ENCODE data around the gene SCRN1.

Gene SCRN1

GRCh38 chr7:30010021-30010420, 20.4 kb upstream of the SCRN1 start:
- FAIRE-seq (no peak), DNase-seq (ENCODE audit: insufficient read length, low spot score) (no peak)

- no peak for DNase-seq (ENCODE audit: insufficient read length, low spot score)
- no peak for FAIRE-seq
Measured at GRCh38 chr7:30005464-30005863, 15.9 kb upstream of the SCRN1 start.

DNA sequence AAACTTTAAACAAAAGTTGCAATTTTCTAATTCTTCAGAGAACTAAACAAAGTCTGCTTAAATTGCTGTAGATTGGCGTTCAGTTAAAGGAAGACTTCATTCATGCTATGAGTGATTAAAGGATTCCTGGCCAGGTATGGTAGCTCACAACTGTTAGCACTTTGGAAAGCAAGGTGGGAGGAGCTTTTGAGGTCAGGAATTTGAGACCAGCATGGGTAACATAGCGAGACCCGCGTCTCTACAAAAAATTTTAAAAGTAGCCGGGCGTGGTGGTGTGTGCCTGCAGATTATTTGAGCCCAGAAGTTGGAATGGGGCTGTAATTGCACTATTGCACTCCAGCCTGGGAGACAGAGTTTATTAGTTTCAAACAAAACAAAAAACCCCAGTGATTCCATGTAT, 13.5 kb upstream of the SCRN1 start:
- FAIRE-seq, result no peak
- DNase-seq (ENCODE audit: insufficient read length, low spot score), result no peak

- DNase-seq (ENCODE audit: insufficient read length, low spot score), result no peak
- no peak for FAIRE-seq
Measured at GRCh38 chr7:30001998-30002397, 12.4 kb upstream of the SCRN1 start.

DNA sequence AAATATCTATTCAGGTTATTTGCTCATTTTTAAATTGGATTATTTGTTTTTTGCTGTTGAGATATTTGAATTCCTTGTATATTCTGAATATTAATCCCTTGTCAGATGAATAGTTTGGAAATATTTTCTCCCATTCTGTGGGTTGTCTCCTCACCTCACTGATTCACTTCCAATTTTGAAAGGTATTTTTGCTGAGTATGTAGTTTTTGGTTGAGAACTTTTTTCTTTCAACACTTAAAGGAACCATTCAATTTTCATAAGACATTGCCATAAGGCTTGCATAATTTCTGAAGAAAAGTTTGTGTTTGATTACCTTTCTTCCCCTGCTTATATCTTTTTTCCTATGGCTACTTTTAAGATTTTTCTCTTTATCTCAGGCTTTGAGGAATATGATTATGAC, 8.9 kb upstream of the SCRN1 start:
- FAIRE-seq, result no peak
- DNase-seq (ENCODE audit: insufficient read length, low spot score), result no peak

DNA sequence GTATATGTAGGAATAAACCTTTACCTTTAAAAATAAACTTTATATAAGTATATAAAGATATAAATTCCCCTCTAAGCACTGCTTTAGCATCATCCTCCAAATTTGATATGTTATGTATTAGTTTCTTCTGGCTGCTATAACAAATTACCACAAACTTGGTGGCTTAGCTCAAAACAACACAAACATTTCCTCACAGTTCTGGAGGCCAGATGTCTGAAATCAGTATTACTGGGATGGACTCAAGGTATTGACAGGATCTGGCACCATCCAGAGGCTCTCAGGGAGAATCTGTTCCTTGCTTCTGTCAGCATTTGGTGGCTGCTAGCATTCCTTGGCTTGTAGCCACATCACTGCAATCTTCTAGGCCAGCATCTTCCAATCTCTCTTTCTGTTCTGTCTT, 6.7 kb upstream of the SCRN1 start:
- FAIRE-seq, result no peak
- DNase-seq (ENCODE audit: insufficient read length, low spot score), result no peak

GRCh38 chr7:29995652-29996051, 6.1 kb upstream of the SCRN1 start:
- FAIRE-seq, result no peak
- no peak for DNase-seq (ENCODE audit: insufficient read length, low spot score)

DNA sequence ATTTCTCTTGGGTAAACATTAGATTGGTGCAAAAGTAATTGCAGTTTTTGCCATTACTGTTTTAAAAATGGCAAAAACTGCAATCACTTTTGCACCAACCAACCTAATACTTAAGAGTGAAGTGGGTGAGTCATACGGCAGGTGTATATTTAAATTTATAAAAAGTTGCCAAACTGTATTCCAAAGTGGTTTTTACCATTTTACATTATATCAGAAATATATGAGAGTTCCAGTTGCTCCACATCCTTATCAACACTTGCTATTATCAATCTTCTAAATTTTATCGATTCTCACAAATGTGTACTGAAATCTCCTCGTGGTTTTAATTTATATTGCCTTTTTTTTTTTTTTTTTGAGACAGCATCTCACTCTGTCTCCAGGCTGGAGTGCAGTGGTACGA, 3.5 kb upstream of the SCRN1 start:
- DNase-seq (ENCODE audit: insufficient read length, low spot score) (no peak), FAIRE-seq (no peak)

- no peak for FAIRE-seq
- DNase-seq (ENCODE audit: insufficient read length, low spot score), result no peak
Measured at GRCh38 chr7:29991937-29992336, 2.3 kb upstream of the SCRN1 start.

DNA sequence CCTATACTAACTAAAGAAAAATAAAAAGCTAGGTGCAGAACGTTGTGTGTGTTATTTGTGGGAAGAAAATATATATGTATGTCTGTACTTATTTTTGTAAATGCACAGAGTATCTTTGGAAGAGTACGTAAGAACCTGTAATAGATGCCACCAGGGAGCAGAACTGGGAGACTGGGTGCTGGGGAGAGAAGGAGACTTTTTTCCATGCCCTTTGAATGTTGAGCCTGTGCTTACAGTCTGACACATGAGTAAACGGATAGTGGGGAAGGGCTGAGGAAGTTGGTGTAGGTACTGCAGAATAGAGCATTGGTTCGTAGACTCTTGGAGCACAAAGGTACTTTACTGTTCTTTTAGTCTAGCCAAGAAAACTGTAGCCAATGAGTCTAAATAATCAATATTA, 1.3 kb upstream of the SCRN1 start:
- FAIRE-seq (no peak), DNase-seq (ENCODE audit: insufficient read length, low spot score) (no peak)

DNA sequence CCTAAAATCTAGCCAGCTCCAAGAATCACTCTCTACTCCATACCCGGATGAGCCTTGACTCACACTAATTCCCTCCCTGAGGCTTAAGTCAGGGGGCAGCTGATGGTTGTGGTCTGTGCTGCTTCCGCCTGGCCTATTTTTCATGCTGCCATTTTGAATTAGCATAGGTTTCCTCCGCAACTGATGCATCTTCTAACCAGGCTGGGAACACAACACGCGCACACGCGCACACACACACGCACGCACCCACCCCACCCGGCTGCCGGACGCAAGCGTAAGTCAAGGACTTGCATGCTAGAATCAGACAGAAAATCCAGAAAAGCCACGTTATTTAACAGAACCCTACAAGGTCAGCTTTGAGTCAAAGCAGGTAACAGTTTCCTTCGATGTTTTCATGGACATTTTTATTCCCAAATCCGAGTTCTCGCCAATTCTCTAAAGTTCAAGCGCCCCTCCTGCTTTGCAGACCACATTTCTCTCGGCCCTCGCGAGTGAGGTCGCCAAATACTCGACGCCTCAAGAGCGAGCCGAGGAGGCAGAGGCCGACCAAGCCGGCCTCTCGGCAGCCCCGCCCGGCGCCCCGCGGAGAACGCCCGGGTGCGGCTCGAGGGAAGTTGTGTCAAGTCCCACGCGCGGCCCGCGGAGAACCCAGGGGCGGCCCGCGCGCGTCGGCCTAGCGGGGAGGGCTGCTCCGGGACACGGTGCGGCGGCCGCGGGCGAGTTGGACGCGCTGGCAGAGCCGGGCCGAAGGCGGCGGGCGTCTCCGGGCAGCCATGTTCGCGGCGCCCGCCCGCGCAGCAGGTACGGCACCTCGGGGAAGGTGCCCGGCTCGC, 961 bp downstream of the SCRN1 start:
- no peak for FAIRE-seq
- DNase-seq (ENCODE audit: insufficient read length, low spot score), result peak; percentile 62

DNA sequence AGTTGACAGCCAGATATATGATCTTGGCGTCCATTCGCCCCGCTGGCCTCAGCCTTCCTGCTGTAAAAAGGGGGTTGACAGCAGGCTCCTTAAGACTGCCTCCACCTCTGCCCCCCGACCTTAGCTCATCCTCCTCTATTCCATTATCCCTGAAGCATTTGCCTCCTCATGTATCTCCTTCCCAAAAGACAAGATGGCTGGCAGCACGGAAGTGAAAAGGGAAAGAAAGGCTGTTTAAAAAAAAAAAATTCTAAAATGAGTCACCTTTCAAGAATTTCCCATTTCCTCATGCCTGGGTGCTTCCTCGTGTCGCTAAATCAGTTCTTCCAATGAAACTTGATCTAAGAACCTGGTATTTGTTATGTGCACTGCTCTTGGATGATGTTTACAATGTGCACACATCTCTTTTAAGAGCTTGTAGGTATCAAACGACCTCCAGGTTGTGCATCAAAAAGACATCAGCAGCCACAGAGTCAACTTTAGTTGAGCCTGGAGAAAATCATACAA, 1.7 kb downstream of the SCRN1 start:
- FAIRE-seq (no peak), DNase-seq (ENCODE audit: insufficient read length, low spot score) (peak; percentile 89)

DNA sequence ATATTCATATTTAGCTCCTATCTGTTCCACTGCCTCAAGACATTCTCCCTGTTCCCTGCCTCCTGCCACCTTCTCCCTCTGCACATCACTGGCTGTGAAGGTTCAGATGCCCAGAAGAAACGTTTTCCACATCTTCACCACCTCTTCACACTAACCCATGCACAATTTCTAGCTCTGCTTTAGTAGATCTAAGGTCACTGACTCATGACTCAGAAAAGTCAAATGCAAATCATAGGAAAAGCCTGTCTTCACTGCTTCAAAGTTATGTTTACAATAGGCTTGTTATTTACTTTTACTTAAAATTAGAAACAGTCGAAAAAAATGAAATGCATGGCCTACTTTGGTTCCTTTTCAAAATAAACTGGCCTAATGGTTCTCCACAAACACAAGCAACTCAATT, 2.5 kb downstream of the SCRN1 start:
- FAIRE-seq (no peak), DNase-seq (ENCODE audit: insufficient read length, low spot score) (no peak)

DNA sequence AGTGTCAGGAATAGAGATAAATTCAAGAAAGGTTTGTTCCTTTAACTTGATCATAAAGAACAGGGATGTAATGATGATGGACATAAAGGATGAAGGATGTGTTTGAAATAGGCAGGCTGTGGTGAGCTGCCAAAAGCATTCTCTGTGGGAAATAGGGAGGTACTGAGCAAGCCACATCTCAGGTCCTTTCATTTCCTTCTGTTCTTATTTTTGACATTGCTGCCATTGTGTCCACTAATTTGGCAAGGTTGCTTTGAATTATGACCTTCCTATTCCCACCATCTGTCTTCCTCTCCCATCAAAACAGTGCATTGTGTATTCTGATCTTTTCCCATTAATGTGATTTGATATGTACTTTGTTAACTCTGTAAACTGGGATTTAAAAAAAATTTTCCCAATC, 9.4 kb downstream of the SCRN1 start:
- FAIRE-seq (no peak), DNase-seq (ENCODE audit: insufficient read length, low spot score) (no peak)

DNA sequence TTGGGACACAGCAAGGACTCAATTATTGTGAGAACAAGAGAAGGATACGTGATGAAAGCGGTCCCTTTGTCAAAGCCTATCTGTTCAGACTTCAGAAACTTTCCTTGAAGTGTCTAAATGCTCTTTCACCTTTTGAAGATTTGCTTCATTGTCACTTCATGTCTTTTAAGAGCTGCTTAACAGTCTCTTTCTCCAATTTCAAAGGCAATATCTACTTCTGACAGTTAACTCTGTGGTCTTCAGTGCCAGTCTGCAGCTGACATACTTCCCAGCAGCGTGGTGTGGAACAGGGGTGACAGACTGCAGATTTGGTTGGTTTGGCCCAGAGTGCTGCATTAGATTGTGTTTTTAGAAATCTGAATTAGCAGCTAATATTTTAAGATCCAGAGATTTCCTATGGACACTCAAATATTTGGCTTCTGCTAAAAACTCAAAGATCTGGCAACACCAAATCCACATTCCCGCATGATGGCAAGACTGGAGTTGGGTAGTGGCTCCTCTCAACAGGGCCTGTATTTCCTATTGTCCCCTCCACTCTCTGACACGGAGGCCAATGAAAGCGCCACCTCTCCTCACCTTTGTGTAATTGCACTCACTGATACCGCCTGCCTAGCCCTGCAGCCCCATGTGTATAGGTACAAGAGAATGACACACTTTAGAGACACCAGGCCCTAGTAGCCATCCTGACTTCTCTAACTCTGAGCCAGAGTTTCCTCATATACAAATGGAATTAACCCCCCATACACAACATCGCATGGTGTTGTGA, 11.5 kb downstream of the SCRN1 start:
- FAIRE-seq, result no peak

GRCh38 chr7:29976673-29977415, 12.8 kb downstream of the SCRN1 start:
- FAIRE-seq (no peak), DNase-seq (ENCODE audit: insufficient read length, low spot score) (no peak)

More for the DNA sequence above, 11.5 kb downstream of the SCRN1 start:
- no peak for DNase-seq (ENCODE audit: insufficient read length, low spot score)

DNA sequence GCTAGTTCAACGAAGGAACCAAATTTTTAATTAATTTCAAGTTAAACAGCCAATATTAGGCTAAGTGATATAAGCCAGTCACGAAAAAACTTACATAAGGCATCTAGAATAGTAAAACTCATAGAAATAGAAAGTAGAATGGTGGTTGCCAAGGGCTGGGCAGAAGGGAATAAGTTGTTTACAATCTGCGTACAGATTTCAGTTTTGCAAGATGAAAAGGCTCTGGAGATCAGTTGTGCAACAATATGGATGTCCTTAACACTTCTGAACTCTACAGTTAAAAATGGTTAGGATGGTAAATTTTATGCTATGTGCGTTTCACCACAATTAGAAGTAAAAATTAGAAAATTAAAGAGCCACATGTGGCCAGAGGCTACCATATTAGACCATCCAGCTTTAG, 13.3 kb downstream of the SCRN1 start:
- DNase-seq (ENCODE audit: insufficient read length, low spot score) (no peak), FAIRE-seq (no peak)

- no peak for FAIRE-seq
- DNase-seq (ENCODE audit: insufficient read length, low spot score), result no peak
Measured at GRCh38 chr7:29975561-29975960, 14.0 kb downstream of the SCRN1 start.

- FAIRE-seq, result no peak
- no peak for DNase-seq (ENCODE audit: insufficient read length, low spot score)
Measured at GRCh38 chr7:29974286-29974685, 15.3 kb downstream of the SCRN1 start.

DNA sequence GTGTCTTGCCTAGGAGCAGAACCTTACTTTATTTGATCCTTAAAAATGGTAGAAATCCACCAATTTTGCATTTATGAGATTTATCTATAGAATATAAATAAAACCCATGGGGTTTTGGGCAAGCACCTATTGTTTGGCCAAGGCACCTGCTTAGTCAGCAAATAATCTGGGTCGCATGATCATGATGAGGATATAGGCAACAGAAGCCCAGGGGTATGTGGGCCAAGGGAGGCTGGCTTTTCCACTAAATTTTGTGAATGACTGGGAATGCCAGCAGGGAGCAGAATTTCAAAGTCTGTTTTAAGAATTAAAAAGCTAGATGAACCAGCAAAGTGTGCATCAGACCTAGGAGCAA, 17.3 kb downstream of the SCRN1 start:
- FAIRE-seq (no peak), DNase-seq (ENCODE audit: insufficient read length, low spot score) (no peak)

- DNase-seq (ENCODE audit: insufficient read length, low spot score) (no peak), FAIRE-seq (no peak)
Measured at GRCh38 chr7:29971566-29972314, 17.9 kb downstream of the SCRN1 start.

Data from HTR-8/SVneo (cell line).